ENCODE data around the gene IFNLR1.

IFNLR1 gene

DNA sequence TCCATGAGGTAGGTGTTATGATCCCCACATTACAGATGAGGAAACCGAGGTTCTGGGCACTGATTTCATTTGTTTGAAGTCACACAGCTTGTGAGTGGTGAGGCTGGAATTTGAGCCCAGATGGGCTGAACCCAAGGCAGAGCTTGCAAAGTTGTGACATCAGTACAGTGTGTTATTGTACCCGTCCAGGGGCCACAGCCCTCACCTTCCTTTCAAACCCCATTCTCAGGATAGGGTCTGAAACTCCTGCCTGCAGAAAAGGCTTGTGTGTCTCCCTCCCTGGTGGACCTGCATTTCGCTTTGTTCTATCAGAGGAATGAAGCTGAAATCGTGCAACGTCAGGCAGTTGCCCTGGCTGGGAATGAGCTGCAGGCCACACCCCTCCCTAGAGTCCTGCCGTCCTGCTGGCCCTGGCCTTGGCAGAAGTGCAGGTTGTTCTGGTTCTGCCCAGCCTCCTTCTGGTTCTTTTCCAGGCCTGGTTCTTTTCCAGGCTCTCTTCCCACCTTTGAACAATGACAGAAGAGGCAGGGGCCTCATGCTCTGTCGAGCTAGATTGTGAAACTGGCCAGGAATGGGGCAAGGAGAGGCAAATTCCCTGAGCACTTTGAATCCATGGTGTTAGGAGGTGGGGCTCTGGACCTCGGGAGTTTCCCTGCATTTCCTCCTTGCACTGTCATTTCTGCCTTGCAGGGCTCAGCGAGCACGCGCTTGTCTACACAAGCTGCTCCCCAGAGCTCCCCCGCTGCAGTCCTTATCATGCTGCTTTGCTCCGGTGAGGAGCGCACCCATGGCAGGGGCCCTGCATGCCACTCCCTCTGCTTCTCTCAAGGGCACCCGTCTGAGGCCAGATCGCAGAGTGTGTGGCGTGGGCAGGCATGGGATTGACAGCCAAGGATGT is 67.0 kb downstream of the IFNLR1 start:
- DNase-seq, result no peak

GRCh38 chr1:24119489-24119858 is 67.6 kb downstream of the IFNLR1 start:
- DNase-seq, result no peak

DNA sequence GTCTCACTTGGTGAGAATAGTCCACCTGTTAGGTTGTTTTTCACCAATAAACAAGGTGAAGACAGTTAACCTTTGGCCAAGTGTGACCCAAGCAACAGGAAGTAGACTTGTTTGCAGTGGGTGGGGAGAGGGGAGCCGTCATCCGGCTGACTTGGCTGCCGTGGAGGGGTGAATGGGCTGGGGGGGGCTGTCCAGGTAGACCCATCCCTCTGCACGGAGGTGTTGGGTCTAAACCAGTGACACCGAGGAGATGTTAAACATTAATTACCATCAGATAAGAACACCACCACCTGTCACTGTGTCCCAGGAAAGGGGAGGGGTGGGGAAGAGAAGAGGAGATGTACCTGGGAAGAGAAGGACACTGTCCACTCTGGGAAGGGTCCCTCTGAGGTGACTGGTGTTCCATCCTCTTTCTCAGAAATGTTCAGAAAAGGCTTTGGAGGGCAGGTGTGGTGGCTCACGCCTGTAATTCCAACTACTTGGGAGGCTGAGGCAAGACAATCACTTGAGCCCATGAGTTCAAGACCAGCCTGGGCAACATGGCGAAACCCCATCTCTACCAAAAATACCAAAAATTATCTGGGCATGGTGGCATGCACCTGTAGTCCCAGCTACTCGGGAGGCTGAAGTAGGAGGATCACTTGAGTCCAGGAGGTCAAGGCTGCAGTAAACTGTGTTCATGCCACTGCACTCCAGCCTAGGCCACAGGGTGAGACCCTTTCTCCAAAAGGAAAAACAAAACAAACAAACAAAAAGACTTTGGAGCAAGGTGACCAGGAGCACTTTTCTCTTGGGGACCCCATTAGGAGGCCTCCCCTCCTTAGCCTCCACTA is 68.5 kb downstream of the IFNLR1 start:
- DNase-seq, result no peak

- peak; percentile 56 for DNase-seq
Observed at GRCh38 chr1:24117722-24118409, 69.2 kb downstream of the IFNLR1 start.

- no peak for DNase-seq
Observed at GRCh38 chr1:24117132-24117531, 70.0 kb downstream of the IFNLR1 start.

- DNase-seq, result no peak
Observed at GRCh38 chr1:24114753-24115152, 72.3 kb downstream of the IFNLR1 start.

DNA sequence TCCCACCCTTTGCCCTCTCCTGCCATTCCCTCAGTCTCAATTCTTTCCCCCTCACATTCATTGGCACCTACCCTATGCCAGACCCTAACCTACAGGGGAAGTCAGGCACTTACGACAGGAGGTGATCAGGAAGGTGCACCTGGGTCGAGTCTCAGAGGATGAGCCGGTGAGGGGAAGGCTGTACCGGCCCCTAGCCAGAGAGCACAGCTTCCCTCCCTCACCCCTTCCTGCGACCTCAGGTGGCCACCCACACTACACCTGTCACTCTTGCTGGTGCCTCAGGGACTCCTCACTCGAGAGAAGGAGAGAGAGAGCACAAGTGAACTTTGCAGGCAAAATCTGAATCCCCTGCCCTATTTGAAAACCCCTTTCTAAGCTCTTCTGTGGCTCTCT is 73.5 kb downstream of the IFNLR1 start:
- no peak for DNase-seq

GRCh38 chr1:24111996-24112779 is 74.9 kb downstream of the IFNLR1 start, which contains the start of gene MYOM3:
TSS of gene MYOM3 (minus strand) at chr1:24112135. CDS start at chr1:24108636, 3,499 bp downstream.
- peak; percentile 70 for DNase-seq

GRCh38 chr1:24111262-24111995 is 75.7 kb downstream of the IFNLR1 start:
- DNase-seq, result no peak

DNA sequence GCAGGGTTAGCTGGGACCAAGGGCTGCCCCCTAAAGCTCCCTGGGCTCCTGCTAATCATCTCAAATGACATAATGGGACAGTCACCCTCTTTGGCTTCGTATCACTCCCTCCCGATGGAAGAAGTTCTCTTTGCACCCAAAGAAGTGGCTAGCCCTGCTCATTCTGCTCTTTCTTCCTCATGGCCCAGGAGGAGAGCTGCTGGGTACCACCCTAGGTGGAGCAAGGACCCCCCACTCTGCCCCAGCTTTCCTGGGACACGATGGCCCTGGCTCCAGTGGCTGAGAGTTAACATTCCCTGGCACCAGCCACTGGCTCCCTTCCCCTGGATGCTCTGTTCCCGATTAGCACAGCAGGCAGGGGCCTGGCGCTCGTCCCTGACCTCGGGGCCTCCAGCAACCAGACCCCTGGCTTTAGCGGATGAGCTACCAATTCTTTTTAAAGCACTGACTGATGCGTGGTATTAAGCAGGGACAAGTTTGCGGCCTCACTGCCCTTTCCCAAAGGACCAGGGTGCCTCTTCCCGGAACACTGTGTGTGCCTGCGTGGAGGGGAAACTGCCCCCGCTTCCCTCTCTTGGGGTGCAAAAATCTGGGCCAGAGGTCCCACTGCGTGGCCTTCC is 76.3 kb downstream of the IFNLR1 start:
- no peak for DNase-seq

- no peak for DNase-seq
Observed at GRCh38 chr1:24109686-24110475, 77.2 kb downstream of the IFNLR1 start.

- no peak for DNase-seq
Observed at GRCh38 chr1:24109166-24109483, 78.0 kb downstream of the IFNLR1 start.

- DNase-seq, result peak; percentile 86
Observed at GRCh38 chr1:24108334-24109165, 78.5 kb downstream of the IFNLR1 start.

DNA sequence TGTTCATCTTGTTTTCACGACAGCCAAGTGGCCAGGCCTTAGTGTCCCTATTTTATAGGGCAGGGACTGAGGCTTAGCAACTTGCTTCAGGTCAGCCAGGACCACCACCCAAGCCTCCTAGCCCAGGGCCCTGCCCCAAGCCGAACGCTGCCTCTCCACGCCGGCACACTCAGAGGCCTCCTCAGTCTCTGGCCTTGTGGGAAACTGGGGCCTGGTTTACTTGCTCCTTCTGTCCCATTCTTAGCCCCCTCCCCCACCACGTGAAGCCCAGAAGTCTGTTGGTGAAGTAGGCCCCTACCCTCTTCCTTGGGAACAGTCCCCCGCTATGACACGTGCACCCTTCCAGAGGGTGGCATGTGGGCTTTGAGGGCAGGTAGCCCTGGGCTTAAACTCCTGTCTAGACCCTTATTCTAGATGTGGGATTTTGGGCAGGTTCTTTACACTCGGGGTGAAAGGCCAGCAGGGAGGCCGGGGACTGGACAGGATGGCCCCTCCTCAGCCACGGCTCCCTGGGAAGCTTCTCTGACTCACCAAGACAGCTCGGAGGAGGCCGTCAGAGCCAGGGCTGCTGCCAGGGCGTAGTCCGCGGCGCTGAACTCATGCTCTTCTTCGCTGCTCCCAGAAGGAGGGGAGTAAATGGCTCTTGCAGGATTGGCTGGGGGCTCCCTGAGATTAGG is 79.5 kb downstream of the IFNLR1 start:
- peak; percentile 43 for DNase-seq

GRCh38 chr1:24105368-24106160 is 81.5 kb downstream of the IFNLR1 start:
- DNase-seq, result no peak

DNA sequence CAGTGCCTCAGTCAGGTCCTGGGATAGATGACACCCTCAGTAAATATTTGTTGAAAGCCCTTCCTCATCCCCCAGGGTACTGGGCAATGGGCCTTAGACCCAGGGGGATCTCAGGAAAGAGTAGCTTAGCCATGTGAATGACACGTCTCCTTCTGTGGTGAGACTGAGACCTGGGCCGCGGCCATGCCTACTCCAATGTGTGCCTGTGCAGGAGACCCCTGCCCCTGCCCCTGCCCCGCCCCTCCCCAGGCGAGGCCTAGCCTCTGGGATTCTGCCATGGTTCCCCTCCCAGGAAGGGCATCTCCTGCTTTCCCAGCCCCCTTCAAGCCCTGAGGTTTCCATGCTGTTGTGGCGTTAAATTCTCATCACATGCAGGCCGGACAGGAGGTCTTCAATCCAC is 82.2 kb downstream of the IFNLR1 start:
- no peak for DNase-seq

Data from fibroblast of skin of abdomen (primary cell).